Measurements from ENCODE around the gene LRFN2. TPM values are rescaled to one million over a fixed set of nuclear protein-coding genes. Genes with fewer than 3 reads are reported as not detected.
A peak's percentile ranks its signal among the peaks of the same experiment; 100 is the strongest.

LRFN2 gene
- total and polyA plus RNA-seq, 2 experiments from 2014 or later, result 0.29 to 2.5 TPM

DNA sequence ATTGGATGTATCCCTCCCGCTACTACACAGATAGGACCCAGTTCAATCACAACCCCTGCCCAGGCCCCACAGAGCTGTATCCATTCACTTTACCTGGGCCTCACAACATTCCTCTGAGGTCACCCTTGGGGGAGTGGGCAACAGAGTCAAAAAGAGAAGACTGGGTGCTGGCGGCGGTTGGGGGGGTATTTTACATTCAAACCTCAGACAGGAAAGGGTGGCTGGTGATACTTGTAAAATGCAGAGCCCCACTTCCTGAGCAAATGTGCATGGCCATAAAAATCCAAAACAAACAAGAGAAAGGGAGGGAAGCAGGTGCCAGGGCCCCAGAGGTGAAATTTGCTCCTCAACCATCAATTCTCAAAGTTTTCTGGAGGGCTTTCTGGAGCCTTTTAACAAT is 3.5 kb downstream of the LRFN2 start (continued):
- TF ChIP-seq, protein P1, sequence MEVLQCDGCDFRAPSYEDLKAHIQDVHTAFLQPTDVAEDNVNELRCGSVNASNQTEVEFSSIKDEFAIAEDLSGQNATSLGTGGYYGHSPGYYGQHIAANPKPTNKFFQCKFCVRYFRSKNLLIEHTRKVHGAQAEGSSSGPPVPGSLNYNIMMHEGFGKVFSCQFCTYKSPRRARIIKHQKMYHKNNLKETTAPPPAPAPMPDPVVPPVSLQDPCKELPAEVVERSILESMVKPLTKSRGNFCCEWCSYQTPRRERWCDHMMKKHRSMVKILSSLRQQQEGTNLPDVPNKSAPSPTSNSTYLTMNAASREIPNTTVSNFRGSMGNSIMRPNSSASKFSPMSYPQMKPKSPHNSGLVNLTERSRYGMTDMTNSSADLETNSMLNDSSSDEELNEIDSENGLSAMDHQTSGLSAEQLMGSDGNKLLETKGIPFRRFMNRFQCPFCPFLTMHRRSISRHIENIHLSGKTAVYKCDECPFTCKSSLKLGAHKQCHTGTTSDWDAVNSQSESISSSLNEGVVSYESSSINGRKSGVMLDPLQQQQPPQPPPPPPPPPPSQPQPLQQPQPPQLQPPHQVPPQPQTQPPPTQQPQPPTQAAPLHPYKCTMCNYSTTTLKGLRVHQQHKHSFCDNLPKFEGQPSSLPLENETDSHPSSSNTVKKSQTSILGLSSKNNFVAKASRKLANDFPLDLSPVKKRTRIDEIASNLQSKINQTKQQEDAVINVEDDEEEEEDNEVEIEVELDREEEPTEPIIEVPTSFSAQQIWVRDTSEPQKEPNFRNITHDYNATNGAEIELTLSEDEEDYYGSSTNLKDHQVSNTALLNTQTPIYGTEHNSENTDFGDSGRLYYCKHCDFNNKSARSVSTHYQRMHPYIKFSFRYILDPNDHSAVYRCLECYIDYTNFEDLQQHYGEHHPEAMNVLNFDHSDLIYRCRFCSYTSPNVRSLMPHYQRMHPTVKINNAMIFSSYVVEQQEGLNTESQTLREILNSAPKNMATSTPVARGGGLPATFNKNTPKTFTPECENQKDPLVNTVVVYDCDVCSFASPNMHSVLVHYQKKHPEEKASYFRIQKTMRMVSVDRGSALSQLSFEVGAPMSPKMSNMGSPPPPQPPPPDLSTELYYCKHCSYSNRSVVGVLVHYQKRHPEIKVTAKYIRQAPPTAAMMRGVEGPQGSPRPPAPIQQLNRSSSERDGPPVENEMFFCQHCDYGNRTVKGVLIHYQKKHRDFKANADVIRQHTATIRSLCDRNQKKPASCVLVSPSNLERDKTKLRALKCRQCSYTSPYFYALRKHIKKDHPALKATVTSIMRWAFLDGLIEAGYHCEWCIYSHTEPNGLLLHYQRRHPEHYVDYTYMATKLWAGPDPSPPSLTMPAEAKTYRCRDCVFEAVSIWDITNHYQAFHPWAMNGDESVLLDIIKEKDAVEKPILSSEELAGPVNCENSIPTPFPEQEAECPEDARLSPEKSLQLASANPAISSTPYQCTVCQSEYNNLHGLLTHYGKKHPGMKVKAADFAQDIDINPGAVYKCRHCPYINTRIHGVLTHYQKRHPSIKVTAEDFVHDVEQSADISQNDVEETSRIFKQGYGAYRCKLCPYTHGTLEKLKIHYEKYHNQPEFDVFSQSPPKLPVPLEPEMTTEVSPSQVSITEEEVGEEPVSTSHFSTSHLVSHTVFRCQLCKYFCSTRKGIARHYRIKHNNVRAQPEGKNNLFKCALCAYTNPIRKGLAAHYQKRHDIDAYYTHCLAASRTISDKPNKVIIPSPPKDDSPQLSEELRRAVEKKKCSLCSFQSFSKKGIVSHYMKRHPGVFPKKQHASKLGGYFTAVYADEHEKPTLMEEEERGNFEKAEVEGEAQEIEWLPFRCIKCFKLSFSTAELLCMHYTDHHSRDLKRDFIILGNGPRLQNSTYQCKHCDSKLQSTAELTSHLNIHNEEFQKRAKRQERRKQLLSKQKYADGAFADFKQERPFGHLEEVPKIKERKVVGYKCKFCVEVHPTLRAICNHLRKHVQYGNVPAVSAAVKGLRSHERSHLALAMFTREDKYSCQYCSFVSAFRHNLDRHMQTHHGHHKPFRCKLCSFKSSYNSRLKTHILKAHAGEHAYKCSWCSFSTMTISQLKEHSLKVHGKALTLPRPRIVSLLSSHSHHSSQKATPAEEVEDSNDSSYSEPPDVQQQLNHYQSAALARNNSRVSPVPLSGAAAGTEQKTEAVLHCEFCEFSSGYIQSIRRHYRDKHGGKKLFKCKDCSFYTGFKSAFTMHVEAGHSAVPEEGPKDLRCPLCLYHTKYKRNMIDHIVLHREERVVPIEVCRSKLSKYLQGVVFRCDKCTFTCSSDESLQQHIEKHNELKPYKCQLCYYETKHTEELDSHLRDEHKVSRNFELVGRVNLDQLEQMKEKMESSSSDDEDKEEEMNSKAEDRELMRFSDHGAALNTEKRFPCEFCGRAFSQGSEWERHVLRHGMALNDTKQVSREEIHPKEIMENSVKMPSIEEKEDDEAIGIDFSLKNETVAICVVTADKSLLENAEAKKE (CRISPR knock-in tag; IDR thresholded peaks at IDR 0.05), result no peak
- no peak for TF ChIP-seq ZNF114 (CRISPR knock-in tag; IDR thresholded peaks at IDR 0.05)

- Histone ChIP-seq H3K36me3 (ENCODE audit: insufficient read depth) (no peaks in the 10 kb centered on the region), H2AFZ (no peak overlapping the region), H3K4me2 (no peak overlapping the region), H3K27me3 (ENCODE audit: insufficient read depth) (peaks cover 17% of the 10 kb centered on the region), H4K20me1 (replicated peaks; ENCODE audit: insufficient read depth) (no peaks in the 10 kb centered on the region), H3K9me2 (ENCODE audit: insufficient read depth) (no peaks in the 10 kb centered on the region), H3K79me2 (replicated peaks; ENCODE audit: insufficient read depth) (peaks cover 16% of the 10 kb centered on the region; the same call in 1 of the 2 replicates), H3K27ac (ENCODE audit: low read depth) (no peak overlapping the region), H3F3A (replicated peaks; ENCODE audit: low read depth) (no peaks in the 10 kb centered on the region), H3K4me1 (ENCODE audit: insufficient read depth) (peaks cover 21% of the 10 kb centered on the region), H3K4me3 (no peak overlapping the region)
- Mint-ChIP-seq H3K36me3 (ENCODE audit: low read depth) (no peaks in the 10 kb centered on the region), H3K9me3 (no peaks in the 10 kb centered on the region), H3K4me3 (no peak overlapping the region; the same call in 2 of the 3 replicates), H3K27me3 (ENCODE audit: insufficient read depth, low read depth, poor library complexity) (peaks cover 17% of the 10 kb centered on the region), H3K27ac (no peak overlapping the region), H3K4me1 (peaks cover 34% of the 10 kb centered on the region)
- no peak for ATAC-seq
- DNase-seq (ENCODE audit: low spot score), result peak; percentile 36
- TF ChIP-seq, protein P2, sequence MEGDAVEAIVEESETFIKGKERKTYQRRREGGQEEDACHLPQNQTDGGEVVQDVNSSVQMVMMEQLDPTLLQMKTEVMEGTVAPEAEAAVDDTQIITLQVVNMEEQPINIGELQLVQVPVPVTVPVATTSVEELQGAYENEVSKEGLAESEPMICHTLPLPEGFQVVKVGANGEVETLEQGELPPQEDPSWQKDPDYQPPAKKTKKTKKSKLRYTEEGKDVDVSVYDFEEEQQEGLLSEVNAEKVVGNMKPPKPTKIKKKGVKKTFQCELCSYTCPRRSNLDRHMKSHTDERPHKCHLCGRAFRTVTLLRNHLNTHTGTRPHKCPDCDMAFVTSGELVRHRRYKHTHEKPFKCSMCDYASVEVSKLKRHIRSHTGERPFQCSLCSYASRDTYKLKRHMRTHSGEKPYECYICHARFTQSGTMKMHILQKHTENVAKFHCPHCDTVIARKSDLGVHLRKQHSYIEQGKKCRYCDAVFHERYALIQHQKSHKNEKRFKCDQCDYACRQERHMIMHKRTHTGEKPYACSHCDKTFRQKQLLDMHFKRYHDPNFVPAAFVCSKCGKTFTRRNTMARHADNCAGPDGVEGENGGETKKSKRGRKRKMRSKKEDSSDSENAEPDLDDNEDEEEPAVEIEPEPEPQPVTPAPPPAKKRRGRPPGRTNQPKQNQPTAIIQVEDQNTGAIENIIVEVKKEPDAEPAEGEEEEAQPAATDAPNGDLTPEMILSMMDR (conservative IDR thresholded peaks at IDR 0.05; ENCODE audit: low read depth in 2 of 2), result peak; percentile 57 to 68
- TF ChIP-seq POLR2AphosphoS5 (IDR thresholded peaks at IDR 0.05; ENCODE audit: low read depth), result no peak
These were observed 4.3 kb downstream of the LRFN2 start for GRCh38 chr6:40582892-40583291.

Data from GM23338 (cell line).